EH (cell line): ENCODE data around the gene IRF5.
"Not testable (repeated sequence)": the region's sequence is repeated elsewhere in the genome, so short reads cannot be mapped to it uniquely, and the experiment has no call there.

ENCODE experiments used
- DNase-seq: peaks from one replicate; pipeline ENCODE4 v3.0.0-alpha.2; 2015; ENCODE audit warnings: low read depth

IRF5 gene

GRCh38 chr7:128939861-128940410, 2.2 kb downstream of the IRF5 start:
- no peak for DNase-seq

- DNase-seq, result no peak
These were observed 3.0 kb downstream of the IRF5 start for GRCh38 chr7:128940494-128941322.

- DNase-seq, result no peak
These were observed 3.7 kb downstream of the IRF5 start for GRCh38 chr7:128941323-128941890.

- no peak for DNase-seq
These were observed 4.3 kb downstream of the IRF5 start for GRCh38 chr7:128941946-128942526.

GRCh38 chr7:128943251-128943650, 5.5 kb downstream of the IRF5 start:
- not testable (repeated sequence) for DNase-seq

GRCh38 chr7:128944487-128945236, 6.9 kb downstream of the IRF5 start:
- DNase-seq, result no peak

- DNase-seq, result no peak
These were observed 8.1 kb downstream of the IRF5 start for GRCh38 chr7:128945668-128946366.

GRCh38 chr7:128946936-128947830, 9.5 kb downstream of the IRF5 start:
- DNase-seq, result no peak

GRCh38 chr7:128947854-128948253, 10.1 kb downstream of the IRF5 start:
- peak; percentile 13 for DNase-seq

GRCh38 chr7:128948312-128948973, 10.7 kb downstream of the IRF5 start:
- DNase-seq, result no peak

- DNase-seq, result no peak
These were observed 11.4 kb downstream of the IRF5 start for GRCh38 chr7:128948976-128949760.

- DNase-seq, result no peak
These were observed 13.6 kb downstream of the IRF5 start for GRCh38 chr7:128951296-128951695.

GRCh38 chr7:128954150-128954549, 16.4 kb downstream of the IRF5 start:
- DNase-seq, result no peak

- DNase-seq, result peak; percentile 72
These were observed 17.4 kb downstream of the IRF5 start for GRCh38 chr7:128954830-128955802.

- no peak for DNase-seq
These were observed 18.3 kb downstream of the IRF5 start for GRCh38 chr7:128955981-128956380.

GRCh38 chr7:128959296-128959695, 21.6 kb downstream of the IRF5 start:
- no peak for DNase-seq

GRCh38 chr7:128961030-128961659, 23.4 kb downstream of the IRF5 start:
- DNase-seq, result no peak

GRCh38 chr7:128962899-128963298, 25.2 kb downstream of the IRF5 start:
- DNase-seq, result no peak
